GM20431 (cell line): ENCODE measurements around the gene SMAD6.

Experiments used
- in situ Hi-C: fragments of 300-500 bp; cut with MseI, MboI; formaldehyde crosslinking; loops from one replicate; pipeline ENCODE4 v1.15.0; 2020; ENCODE audit warnings: low sequenced_read_pairs; ENCODE audit not compliant: unreplicated experiment

SMAD6 gene

DNA sequence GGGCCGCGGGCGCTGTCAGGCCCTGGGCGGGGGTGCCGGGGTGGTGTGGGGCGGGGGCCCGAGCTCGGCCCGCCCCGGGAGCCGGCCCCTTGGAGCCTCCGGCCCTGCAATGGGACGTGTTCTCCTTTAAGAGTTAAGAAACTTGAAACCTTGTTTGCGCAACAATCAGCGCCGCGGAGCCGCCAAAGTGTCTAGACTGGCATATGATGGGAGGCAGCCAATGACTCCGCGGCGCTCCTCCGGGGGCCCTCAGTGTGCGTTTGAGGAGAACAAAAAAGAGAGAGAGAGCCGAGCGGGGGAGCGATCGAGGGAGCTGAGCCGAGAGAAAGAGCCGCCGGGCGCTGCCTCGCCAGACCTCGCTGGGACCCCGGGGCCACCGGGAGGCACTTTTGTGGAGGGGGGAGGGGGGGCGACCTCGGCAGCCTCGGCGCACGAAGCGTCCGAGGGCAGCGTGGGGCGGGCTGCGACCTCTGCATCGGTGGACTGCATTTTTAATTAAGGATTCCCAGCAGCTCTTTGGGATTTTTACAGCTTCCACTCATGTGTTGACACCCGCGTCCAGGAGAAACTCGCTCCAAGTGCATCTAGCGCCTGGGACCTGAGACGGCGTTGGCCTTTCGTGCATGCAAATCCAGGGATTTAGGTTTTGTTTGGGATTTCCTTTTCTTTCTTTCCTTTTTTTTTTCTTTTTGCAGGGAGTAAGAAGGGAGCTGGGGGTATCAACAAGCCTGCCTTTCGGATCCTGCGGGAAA lies at the start of gene SMAD6:
Gene SMAD6 (plus strand): TSS at position 202 of the 752 bp plus-strand sequence. CDS start 1,023 bp downstream, outside the sequence.
- in situ Hi-C loops: no loop called here

DNA sequence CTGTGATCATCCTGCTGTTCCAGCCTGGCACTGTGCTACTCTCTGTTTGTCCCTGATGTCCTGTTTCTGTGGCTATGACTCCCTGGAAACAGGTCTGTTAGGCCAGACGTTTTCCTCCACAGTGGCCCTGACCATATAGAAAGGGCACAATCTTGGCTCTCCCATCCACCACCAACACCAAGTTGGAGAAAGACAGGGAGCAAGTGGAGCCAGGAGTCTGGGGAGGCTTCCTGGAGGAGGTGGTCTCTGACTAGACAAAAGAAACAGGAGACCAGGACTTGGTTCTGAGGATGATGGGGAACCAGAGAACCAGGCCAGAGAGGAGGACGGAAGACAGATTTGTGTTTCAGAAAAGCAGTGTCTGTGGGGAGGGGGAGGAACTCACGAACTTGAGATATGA lies 49.2 kb upstream of the SMAD6 start:
- in situ Hi-C loops: no loop called here

DNA sequence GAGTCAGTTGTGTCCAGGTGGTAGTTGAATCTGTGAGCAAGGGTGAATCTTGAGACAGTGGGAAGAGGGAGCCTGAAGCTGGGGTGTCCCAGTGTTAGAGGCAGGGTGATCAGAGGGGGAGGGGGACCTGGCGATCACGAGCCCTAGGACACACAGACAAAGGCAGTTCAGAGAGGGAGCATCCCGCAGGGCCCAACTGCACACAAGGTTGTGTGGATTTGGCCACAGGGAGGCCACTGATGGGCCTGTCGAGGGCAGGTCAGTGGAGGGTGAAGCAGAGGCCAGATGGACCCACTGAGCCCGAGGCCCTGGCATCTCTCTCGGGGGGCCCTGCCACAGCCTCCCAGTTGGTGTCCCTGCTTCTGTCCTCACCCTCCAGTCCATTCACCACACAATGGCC lies 48.6 kb upstream of the SMAD6 start:
- in situ Hi-C loops: no loop called here

DNA sequence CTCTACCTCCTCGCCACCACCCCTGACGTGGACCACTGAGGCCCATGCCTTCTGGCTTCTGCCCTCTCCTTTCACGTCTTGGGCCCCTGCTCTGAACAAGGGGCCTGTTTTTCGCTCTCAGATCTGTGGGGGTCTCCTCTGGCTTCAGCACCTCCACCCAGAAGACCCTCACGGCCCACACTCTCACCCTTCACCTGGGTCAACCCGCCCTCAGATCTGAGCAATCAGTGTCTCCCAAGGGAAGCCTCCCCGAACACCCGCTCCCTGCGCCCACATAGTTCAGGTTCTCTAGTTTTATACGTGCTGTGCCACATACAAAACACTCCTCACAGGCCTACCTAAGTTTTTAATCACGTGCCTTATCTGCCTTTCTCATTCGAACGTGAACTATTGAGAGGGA lies 48.2 kb upstream of the SMAD6 start:
- in situ Hi-C loops: no loop called here

DNA sequence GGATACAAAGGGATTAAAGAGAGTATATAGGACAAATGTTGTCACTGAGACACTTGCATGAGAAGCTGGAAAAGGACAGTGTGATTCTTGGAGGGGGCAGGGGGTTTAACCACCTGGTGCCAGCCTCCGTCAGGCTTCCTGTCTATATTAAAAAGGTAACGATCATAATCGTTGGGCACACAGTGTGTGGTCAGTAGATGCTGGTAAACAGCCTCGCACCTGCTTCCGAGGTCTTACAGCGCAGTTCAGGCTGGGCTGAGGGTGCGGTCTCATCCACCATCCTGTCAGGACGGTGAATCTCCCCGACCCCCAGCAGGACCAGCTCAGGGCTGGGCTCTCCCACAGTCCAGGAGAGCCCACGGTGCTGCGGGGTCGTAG lies 47.7 kb upstream of the SMAD6 start:
- in situ Hi-C loops: no loop called here

DNA sequence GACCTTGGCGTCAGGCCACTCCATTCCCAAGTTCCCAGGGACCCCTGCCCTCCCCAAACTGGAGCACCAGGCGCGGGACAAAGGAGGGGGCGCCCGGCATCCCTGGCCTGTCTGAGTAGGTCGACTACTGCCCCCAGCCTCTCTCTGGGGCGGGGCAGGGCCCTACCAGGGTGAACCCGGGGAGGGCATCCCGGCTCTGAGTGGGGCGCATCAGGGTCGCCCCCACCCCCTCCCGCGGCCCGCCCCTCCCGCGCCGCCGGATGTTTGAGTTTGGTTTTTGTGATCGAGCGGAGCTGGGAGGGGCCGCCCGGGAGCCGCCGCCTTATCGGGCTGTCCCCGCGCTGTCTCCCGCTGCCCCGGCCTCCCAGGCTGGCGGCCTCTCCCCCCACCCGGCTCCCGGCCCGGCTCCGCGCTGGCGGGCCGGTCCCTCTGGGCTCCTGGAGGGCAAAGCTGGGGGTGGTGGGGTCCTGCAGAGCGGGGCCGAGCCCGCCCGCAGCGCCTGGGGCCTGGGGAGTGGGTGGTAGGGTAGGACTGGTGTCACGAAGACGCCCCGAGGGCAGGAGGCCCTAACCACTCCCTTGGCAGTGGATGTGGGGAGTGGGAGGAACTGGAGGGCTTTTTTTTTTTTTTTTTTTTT lies 47.2 kb upstream of the SMAD6 start:
- in situ Hi-C loops: no loop called here

DNA sequence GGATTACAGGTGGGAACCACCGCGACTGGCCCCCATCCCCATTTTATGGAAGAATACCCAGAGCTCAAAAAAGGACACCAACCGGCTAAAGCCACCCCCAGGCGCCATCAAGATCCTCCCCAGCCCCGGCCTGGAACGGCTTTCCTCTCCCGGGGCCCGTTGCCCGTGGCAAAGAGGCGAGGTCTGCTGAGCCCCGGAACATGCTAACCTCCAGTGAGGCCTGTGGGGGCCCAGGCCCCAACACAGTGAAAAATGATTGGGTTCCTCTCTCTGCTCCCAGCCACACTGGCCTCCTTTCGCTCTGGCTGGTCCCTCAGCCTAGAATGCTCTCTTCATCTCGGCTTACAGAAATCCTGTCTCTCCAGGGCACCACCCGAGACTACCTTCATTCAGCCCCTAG lies 46.5 kb upstream of the SMAD6 start:
- in situ Hi-C loops: no loop called here

DNA sequence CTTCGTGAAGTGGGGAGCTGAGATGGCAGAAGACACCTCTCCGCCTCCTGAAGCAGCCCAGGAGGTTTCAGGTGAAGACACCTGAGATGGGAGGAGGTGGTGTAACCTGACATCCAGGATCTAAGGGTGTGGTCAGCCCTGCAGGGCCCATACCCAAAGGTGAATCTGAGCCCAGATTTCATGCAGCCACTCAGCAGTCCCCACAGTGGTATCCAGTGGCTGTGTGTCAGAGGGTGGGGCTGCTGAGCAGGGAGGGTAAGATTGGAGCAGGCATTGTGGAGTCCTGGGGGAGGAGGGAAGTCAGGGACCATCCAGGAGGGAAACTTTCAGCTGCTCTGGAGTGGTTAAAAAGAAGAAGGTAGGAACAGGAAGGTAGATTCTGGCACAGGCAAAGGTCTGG lies 46.0 kb upstream of the SMAD6 start:
- in situ Hi-C loops: no loop called here

DNA sequence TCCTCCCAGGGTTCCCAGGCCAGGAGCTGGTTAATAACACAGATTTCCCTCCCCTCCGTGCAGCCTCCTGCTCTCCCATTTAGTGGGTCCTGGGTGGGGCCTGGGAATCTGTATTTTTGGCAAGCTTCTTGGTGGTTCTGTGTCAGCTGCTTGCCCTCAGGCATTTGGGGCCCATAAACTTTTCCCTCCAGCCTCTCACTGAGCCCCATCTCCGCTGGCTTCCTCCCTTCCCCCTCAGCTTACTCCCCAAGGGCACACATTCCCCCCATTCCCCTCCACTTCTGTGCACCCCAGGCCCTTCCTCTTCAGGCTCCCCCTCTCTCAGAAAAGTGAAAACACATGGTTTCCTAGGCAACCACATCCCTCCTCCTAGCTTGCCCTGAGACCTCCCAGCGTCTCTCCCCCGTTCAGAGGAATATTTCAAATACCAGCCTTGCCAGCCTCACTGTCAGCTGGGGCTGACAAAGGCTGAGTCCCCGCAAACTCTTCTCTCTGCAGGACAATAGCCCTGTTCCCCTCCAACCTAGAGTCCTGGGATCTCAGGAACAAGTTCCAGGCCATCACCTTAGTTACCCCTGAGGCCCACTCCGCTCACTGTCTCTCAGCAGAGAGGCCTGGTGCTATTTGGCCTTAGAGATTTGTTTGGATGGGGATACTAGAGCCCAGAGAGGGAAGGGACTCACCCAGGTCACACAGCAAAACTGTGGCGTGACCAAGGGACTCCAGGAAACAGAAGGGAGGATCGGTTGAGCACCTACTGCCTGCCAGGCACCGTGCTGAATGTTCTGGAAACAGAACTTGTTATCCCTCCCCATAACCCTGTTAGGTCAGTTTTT lies 44.6 kb upstream of the SMAD6 start:
- in situ Hi-C loops: no loop called here

DNA sequence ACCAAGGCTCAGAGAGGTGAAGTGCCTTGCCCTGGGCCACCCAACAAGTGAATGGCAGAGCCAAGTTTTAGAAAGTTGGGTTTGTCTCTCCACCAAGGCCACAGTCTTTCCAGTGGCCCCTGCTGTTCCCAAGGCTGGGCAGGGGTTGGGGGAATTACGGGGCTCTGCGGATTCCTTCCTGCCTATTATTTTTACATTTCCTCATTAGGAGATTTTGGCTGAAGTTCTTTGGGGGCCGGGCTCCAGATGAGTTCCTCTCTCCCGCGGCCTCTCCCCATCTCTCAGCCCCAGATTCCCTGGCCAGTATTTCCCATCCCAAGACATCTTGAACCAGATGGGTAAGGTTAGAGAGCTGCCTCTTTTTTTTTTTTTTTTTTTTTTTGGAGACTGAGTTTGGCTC lies 44.0 kb upstream of the SMAD6 start:
- in situ Hi-C loops: no loop called here

DNA sequence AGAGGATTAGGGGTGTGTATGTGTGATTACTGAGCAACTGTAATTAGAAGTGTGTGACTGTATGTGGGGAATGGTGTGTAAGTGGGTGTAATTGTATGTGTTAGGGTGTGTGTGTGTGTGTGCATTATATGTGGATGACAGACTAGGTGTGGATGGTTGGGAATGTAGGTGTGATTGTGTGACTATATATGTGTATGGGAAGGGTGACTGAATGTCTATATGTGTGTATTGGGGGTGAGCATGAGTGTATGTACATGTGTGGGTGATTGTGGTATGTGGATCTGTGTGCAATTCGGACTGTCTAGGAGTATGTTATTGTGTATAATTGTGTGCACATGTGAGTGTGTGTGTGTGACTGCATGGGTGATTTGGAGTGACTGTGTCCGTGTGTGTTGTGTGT lies 43.2 kb upstream of the SMAD6 start:
- in situ Hi-C loops: no loop called here

DNA sequence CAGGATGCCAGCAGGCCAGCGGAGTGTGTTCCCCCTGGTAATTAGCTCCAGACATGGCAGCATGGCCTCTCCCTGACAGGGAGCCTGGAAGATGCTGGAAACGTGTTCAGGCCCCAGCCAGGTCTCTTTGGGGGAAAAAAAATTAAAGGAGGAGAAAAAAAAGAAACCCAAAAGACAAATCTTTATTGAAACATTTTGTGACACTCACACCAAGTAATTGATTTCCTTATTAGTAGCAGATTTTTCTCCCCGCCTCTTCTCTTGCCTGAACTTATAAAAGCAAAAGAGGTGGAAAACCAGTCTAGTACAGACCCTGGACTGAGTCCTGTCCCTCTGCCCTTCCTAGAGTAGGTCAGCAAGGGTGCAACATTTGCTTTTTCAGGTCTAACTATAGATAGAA lies 42.7 kb upstream of the SMAD6 start:
- in situ Hi-C loops: no loop called here

DNA sequence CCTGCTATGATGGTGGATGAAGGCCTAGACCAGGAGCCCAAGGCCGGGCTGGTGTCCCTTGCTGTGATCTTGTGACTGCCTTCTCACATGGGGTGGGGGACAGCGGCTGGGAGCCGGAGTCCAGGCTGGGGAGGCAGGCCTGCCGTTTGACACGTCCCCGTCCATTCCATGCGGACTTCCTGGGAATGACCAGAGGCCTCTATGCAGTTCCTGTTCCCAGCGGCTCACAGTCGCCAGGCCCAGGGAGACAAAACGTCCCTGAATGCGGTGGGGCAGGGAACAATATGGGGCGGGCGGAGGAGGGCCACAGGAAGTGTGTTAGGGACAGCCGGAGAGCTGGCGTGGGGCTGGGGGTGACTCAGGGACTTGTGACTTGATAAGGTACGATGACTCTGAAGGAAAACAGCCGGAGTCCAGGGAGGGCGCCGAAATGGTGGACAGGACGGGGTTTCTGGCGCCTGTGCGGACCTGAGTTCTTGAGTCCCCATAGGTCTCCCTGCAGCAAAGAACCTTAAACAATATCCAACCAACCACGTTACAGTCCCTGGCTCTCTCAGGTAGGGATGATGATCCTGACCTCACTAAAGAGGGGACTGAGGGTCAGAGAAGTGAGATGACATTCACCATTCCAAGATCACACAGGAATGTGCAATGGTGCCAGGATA lies 40.5 kb upstream of the SMAD6 start:
- in situ Hi-C loops: no loop called here

DNA sequence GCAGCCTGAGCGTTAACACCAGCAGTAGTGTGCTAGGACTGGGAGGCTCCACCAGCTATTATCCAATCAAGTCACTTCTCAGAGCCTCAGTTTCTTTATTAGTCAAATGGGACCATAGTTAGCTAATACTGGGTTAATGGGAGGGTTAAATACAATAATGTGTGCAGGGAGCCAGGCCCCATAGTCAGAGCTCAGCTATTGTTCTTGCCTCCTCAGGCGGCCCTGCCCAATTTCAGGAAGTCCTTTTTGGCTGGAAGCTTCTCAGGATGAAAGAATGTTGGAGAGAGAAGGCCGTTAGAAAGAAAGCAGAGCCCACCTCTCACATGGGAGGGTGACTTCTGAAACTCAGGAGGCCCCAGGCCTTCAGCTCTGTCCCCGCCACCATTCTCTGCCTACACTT lies 39.5 kb upstream of the SMAD6 start:
- in situ Hi-C loops: no loop called here

DNA sequence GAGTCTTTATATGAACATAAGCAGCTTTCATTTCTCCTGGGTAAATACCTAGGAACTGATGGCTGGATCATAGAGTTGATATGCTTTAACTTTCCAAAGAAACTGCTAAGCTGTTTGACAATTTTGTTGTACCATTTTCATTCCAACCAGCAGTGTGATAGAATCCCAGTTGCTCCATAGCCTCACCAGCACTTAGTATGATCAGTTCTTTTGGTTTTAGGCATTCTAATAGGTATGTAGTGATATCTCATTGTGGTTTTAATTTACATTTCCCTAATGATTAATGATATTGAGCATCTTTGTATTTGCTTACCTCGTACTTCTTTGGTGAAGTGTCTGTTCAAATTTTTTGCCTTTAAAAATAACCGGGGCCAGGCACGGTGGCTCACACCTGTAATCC lies 38.4 kb upstream of the SMAD6 start:
- in situ Hi-C loops: no loop called here

DNA sequence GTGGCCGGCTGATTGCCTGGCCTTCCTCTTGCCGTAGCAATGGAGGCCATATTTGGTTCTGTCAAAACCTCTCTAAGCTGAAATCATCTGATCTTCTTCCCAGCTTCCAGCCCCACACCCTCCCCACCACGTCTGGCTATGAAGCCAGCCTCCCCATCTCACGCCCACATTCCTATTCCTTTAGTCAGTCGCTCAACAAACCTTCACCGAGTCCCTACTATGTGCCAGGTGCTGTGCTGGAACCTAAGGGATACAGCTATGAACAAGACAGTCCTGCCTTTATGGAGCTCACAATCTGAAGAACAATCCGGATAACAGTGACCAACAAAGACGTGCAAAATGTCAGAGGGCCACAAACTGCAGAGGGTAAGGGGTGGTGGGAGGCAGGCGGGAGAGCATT lies 31.9 kb upstream of the SMAD6 start:
- in situ Hi-C loops: no loop called here

DNA sequence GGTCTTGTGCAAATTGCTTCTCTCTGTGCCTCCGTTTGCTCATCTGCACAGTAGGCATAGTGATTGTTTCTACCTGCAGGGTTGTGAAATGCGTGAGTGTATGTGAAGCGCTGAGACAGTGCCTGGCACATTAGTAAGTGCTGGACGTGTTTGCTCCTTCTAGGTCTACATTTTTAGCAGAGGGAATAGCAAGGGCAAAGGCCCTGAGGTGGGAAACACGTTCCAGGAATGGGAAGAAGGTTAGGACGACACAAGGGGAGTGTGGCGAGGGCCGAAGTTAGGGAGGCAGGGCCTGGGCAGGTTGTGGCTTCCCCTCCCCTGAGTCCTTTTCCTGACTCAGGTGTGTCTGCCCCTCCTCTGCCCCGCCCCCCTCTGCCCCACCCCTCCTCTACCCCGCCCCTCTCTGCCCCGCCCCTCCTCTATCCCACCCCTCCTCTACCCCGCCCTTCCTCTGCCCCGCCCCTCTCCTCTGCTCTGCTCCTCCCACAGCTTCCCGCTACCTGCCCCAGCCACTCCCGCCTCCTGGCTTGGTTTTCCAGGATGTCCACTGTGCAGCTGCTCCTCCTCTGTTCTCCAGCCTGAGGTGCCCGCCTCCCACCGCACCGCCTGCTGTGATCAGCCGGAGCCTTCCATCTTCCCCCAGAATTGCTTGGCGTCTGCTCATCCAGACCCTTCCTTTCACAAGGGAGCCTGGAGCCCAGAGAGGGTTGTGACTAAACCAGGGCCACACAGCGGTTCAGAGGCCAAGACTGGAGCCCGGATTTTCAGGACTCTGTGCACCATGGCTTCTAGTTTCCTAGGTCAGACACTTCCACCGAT lies 31.1 kb upstream of the SMAD6 start:
- in situ Hi-C loops: no loop called here

DNA sequence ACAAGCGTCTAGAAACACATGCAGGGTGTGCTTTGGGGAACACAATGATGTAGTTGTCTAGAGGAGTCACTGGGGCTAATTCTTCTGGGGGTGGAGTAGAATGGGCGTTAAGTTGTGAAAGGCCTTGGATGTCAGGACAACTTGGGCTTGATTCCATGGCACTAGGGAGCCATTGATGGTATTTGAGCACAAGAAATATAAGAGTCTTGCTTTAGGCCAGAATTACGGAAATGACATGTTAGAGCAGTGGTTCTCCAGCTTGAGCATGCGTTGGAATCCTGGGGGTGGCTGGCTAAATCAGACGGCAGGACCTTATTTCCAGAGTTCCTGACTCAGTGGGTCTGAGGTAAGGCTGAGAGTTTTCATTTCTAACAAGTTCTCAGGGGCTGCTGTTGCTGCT lies 29.2 kb upstream of the SMAD6 start:
- in situ Hi-C loops: no loop called here

DNA sequence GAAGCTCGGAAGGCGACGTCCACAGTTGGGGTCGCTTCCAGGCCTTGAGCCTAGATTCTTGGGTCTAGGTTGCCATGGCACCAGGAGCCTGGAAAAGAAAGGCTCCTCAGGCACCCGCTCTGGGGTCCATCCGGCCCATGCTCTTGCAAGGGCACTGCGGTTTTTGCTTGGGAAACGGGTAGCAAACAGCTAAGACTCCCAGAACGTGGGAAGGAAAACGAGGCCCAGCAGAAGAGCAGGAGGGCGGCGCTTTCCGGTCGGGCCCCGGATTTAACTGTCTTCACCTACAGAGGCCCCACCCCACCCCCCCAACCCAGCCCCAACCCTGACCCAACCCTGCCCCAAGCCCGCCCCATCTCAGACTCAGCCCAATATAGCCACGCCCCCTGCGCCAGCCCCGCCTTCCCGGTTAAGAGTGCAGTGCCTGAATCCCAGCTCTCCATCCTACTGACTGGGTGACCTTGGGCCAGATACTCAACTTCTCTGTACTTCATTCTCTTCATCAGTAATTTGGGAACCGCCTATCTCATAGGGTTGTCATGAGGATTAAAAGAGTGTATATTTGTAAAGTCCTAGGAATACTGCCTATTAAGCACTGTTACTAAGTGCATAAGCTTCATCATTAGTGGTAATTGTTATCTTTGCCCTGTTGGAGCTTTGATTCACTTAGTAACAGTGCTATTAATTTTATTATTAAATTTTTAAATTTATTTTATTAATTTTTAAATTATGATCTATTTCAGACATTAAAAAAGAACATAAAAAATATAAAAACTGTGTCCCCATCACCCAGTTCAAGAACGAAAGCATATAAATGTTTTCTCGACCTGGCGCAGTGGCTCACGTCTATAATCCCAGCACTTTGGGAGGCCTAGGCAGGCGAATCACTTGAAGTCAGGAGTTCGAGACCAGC lies 28.4 kb upstream of the SMAD6 start:
- in situ Hi-C loops: no loop called here
